ENCODE measurements around the gene MC1R. TPM values are rescaled to one million over a fixed set of nuclear protein-coding genes. Genes with fewer than 3 reads are reported as not detected.

Gene MC1R
- total RNA-seq, 1 experiment from 2014 or later = 16.9 TPM

- Mint-ChIP-seq H3K4me1 (ENCODE audit: low read depth, unreplicated experiment) (no peaks in the 10 kb centered on the region), H3K9me3 (ENCODE audit: low read depth, unreplicated experiment) (no peaks in the 10 kb centered on the region), H3K36me3 (ENCODE audit: insufficient read depth, unreplicated experiment) (peaks cover 83% of the 10 kb centered on the region), H3K27ac (ENCODE audit: unreplicated experiment) (no peak overlapping the region), H3K27me3 (ENCODE audit: unreplicated experiment) (no peaks in the 10 kb centered on the region), H3K4me3 (ENCODE audit: low read depth, unreplicated experiment) (no peak overlapping the region)
- BruUV-seq (replicated peaks) = no TSS peak
- no peak for DNase-seq
- intact Hi-C loops (cut with micrococcal nuclease; ENCODE audit: unreplicated experiment) = no loop called here
- TF ChIP-seq CTCF (IDR thresholded peaks at IDR 0.05; ENCODE audit: unreplicated experiment) = no peak
- CTCF ChIA-PET = no interaction called here
These were observed 37.3 kb upstream of the MC1R start for GRCh38 chr16:89881368-89881730.

GRCh38 chr16:89883346-89884040, 35.2 kb upstream of the MC1R start:
- Mint-ChIP-seq H3K27ac (ENCODE audit: unreplicated experiment) (no peak overlapping the region), H3K27me3 (ENCODE audit: unreplicated experiment) (no peaks in the 10 kb centered on the region), H3K36me3 (ENCODE audit: insufficient read depth, unreplicated experiment) (peaks cover 93% of the 10 kb centered on the region), H3K4me3 (ENCODE audit: low read depth, unreplicated experiment) (no peak overlapping the region), H3K4me1 (ENCODE audit: low read depth, unreplicated experiment) (no peaks in the 10 kb centered on the region), H3K9me3 (ENCODE audit: low read depth, unreplicated experiment) (no peaks in the 10 kb centered on the region)
- no TSS peak for BruUV-seq (replicated peaks)
- intact Hi-C loops (cut with micrococcal nuclease; ENCODE audit: unreplicated experiment) = no loop called here
- no peak for TF ChIP-seq CTCF (IDR thresholded peaks at IDR 0.05; ENCODE audit: unreplicated experiment)
- DNase-seq = no peak
- CTCF ChIA-PET = no interaction called here

- BruUV-seq (replicated peaks) = no TSS peak
- intact Hi-C loops (cut with micrococcal nuclease; ENCODE audit: unreplicated experiment) = no loop called here
- Mint-ChIP-seq H3K4me3 (ENCODE audit: low read depth, unreplicated experiment) (no peak overlapping the region), H3K27me3 (ENCODE audit: unreplicated experiment) (no peaks in the 10 kb centered on the region), H3K36me3 (ENCODE audit: insufficient read depth, unreplicated experiment) (peaks cover 93% of the 10 kb centered on the region), H3K4me1 (ENCODE audit: low read depth, unreplicated experiment) (no peaks in the 10 kb centered on the region), H3K9me3 (ENCODE audit: low read depth, unreplicated experiment) (no peaks in the 10 kb centered on the region), H3K27ac (ENCODE audit: unreplicated experiment) (no peak overlapping the region)
- DNase-seq = no peak
- TF ChIP-seq CTCF (IDR thresholded peaks at IDR 0.05; ENCODE audit: unreplicated experiment) = no peak
- CTCF ChIA-PET = no interaction called here
These were observed 34.6 kb upstream of the MC1R start for GRCh38 chr16:89884041-89884421.

- no peaks in the 10 kb centered on the region for H3K27me3 Mint-ChIP-seq (ENCODE audit: unreplicated experiment)
- H3K9me3 Mint-ChIP-seq (ENCODE audit: low read depth, unreplicated experiment) = no peaks in the 10 kb centered on the region
- intact Hi-C loops (cut with micrococcal nuclease; ENCODE audit: unreplicated experiment) = no loop called here
- peaks cover 99% of the 10 kb centered on the region for H3K36me3 Mint-ChIP-seq (ENCODE audit: insufficient read depth, unreplicated experiment)
- H3K4me1 Mint-ChIP-seq (ENCODE audit: low read depth, unreplicated experiment) = no peaks in the 10 kb centered on the region
- no peak overlapping the region for H3K4me3 Mint-ChIP-seq (ENCODE audit: low read depth, unreplicated experiment)
- no peak overlapping the region for H3K27ac Mint-ChIP-seq (ENCODE audit: unreplicated experiment)
- CTCF ChIA-PET = no interaction called here
- no TSS peak for BruUV-seq (replicated peaks)
- no peak for TF ChIP-seq CTCF (IDR thresholded peaks at IDR 0.05; ENCODE audit: unreplicated experiment)
- no peak for DNase-seq
These were observed 31.4 kb upstream of the MC1R start for GRCh38 chr16:89887243-89887642.
